Thoracic aorta (tissue), 2 donors: Measurements from ENCODE around the gene HLA-F. TPM values are rescaled to one million over a fixed set of nuclear protein-coding genes. Genes with fewer than 3 reads are reported as not detected.

Experiments
- ATAC-seq: fragments of 150-250 bp; one replicate; pipeline ENCODE4 v1.8.0; 2017; ENCODE audit warnings: low read depth; ENCODE audit not compliant: insufficient number of reproducible peaks, low FRiP score
- DNase-seq: peaks from one replicate; pipeline ENCODE4 v3.0.0-alpha.2; 2020; ENCODE audit warnings: low spot score
- H3K27ac ChIP-seq, 2 donors: fragments of 200-600 bp; sonication (generic); 1 replicate in 1 of 2; 2 replicates in 1 of 2; pipeline ENCODE4 v1.5.1; 2016; ENCODE audit warnings: mild to moderate bottlenecking in 2 of 2, moderate library complexity in 2 of 2
- H3K27me3 ChIP-seq: fragments of 200-600 bp; sonication (generic); replicated peaks from 2 replicates; pipeline ENCODE4 v1.6.0; 2016; ENCODE audit warnings: mild to moderate bottlenecking; ENCODE audit not compliant: insufficient read depth
- H3K36me3 ChIP-seq: fragments of 200-600 bp; sonication (generic); one replicate; pipeline ENCODE4 v1.5.1; 2016
- H3K4me1 ChIP-seq, 2 donors: fragments of 200-600 bp; sonication (generic); 1 replicate in 1 of 2; 2 replicates in 1 of 2; pipeline versions ENCODE4 v1.5.1 to v1.6.0; 2016; ENCODE audit warnings: low read depth in 2 of 2, mild to moderate bottlenecking in 1 of 2; ENCODE audit not compliant: control insufficient read depth in 1 of 2
- H3K4me3 ChIP-seq: fragments of 200-600 bp; sonication (generic); 2 replicates; pipeline ENCODE4 v1.5.1; 2016; ENCODE audit warnings: mild to moderate bottlenecking
- H3K9me3 ChIP-seq: fragments of 200-600 bp; sonication (generic); 2 replicates; pipeline ENCODE4 v1.5.1; 2016
- total RNA-seq, 2 donors: library from RNA; depleted of rRNA; stranded (reverse); fragments of >200 nt; gene quantifications; one replicate each; pipeline versions ENCODE4 v1.1.0 to v1.2.3, GENCODE V29; 2016
- TF ChIP-seq, protein P1 (sequence below): fragments of 200-600 bp; sonication (generic); IDR thresholded peaks from one replicate; pipeline ENCODE4 v1.5.1; 2019; ENCODE audit warnings: antibody characterized with exemption

The HLA-F gene
- total RNA-seq, 2 donors from 2014 or later: 94.2 to 117 TPM

DNA sequence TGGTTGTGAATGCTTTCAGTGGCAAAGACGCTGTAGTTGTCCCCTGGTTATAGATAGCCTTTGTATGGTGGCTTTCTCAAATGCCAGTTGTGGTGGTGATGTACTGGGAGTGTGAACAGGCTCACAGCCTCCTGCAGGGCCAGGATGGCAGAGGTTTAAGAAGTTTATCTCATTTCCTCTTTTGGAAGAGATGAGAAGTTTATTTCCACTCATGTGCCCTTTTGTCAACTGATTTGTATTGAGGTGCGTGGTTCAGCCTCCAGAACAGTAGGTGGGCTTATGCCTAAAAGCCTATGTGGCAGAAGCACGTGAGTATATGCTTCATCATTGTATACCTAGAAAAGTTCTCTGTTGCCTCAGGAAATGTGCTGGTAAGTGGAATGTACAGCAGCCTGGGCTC, 28.6 kb upstream of the HLA-F start:
- ATAC-seq: no peak
- Histone ChIP-seq H3K4me1 (no peaks in the 10 kb centered on the region), H3K4me3 (no peak overlapping the region), H3K36me3 (no peaks in the 10 kb centered on the region), H3K9me3 (no peaks in the 10 kb centered on the region), H3K27ac (no peak overlapping the region), H3K27me3 (no peaks in the 10 kb centered on the region)
- TF ChIP-seq, protein P1, sequence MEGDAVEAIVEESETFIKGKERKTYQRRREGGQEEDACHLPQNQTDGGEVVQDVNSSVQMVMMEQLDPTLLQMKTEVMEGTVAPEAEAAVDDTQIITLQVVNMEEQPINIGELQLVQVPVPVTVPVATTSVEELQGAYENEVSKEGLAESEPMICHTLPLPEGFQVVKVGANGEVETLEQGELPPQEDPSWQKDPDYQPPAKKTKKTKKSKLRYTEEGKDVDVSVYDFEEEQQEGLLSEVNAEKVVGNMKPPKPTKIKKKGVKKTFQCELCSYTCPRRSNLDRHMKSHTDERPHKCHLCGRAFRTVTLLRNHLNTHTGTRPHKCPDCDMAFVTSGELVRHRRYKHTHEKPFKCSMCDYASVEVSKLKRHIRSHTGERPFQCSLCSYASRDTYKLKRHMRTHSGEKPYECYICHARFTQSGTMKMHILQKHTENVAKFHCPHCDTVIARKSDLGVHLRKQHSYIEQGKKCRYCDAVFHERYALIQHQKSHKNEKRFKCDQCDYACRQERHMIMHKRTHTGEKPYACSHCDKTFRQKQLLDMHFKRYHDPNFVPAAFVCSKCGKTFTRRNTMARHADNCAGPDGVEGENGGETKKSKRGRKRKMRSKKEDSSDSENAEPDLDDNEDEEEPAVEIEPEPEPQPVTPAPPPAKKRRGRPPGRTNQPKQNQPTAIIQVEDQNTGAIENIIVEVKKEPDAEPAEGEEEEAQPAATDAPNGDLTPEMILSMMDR: no peak
- no peak for DNase-seq

DNA sequence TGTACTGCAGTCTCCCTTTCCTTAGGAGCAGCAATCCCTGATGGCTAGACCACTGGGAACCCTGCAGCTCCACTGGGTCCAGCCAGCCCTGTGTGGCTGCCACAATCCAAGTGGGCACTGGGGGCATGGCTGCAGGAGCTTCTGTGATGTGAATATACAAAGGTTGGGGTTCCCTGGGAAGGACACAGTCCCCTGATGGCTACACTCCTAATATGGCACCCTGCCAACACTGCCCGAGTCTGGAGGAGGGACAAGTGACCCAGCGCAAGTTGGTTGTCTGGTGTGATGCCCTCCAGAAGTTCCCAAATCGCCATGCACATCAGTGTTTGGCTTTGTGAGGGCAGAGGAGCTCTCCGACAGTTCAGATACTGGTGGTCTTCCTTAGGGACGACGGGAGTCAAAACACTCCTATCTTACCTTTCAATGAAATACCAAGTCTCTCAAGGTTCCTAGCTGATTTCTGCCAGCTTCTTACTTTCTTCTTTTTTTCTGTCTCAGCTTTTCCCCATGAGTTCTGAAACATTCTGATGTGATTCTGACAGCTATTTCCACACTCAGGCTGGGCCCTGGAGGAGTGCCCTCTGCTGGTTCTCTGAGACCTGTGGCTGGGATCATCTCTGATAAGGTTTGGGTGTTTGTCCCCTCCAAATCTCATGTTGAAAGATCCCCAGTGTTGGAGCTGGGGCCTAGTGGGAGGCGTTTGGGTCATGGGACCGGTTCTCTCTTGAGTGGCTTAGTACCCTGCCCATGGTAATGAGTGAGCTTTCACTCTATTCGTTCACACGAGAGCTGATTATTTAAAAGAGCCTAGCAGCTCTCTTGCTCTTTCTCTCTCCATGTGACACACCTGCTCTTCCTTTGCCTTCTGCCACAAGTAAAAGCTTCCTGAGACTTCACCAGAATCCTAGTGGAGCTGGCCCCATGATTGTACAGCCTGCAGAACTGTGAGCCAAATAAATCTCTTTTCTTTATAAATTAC, 26.8 kb upstream of the HLA-F start:
- no peaks in the 10 kb centered on the region for H3K36me3 ChIP-seq
- H3K27me3 ChIP-seq: no peaks in the 10 kb centered on the region
- ATAC-seq: no peak
- no peak overlapping the region for H3K4me3 ChIP-seq
- TF ChIP-seq, protein P1: peak; percentile 33
- H3K9me3 ChIP-seq: no peaks in the 10 kb centered on the region
- no peak for DNase-seq
- H3K4me1 ChIP-seq: no peaks in the 10 kb centered on the region
- H3K27ac ChIP-seq: no peak overlapping the region

DNA sequence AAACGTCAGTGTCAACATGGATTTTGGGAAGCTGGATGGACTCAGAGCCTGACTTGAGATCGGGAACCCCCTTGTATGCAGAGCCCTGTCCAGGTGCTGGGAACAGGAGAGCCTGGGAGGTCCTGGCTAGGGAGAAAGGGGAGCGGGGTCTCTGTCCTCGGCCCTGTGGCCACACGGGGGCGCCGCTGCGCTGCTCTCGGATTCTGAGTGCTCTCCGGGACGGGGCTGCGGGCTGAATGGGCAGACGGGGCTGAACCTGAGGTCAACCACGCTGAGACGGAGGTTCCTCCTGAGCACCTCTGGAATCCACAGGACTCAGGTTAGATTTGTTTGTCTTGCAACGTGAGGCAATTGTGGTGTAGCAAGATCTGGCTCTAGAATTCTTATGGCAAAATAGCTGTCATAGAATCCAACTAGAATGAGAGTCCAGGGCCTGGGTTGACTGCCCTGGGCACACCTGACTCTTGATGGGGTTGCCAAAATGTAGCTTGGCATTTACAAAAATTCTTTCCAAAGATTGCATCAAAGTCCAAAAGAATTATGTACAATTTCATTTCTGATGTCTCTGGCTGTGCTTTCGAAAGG, 20.6 kb upstream of the HLA-F start:
- no peak for ATAC-seq
- Histone ChIP-seq H3K27me3 (no peaks in the 10 kb centered on the region), H3K27ac (no peak overlapping the region), H3K4me3 (no peak overlapping the region), H3K36me3 (no peaks in the 10 kb centered on the region), H3K4me1 (no peaks in the 10 kb centered on the region), H3K9me3 (no peaks in the 10 kb centered on the region)
- TF ChIP-seq, protein P1: peak; percentile 64
- no peak for DNase-seq

DNA sequence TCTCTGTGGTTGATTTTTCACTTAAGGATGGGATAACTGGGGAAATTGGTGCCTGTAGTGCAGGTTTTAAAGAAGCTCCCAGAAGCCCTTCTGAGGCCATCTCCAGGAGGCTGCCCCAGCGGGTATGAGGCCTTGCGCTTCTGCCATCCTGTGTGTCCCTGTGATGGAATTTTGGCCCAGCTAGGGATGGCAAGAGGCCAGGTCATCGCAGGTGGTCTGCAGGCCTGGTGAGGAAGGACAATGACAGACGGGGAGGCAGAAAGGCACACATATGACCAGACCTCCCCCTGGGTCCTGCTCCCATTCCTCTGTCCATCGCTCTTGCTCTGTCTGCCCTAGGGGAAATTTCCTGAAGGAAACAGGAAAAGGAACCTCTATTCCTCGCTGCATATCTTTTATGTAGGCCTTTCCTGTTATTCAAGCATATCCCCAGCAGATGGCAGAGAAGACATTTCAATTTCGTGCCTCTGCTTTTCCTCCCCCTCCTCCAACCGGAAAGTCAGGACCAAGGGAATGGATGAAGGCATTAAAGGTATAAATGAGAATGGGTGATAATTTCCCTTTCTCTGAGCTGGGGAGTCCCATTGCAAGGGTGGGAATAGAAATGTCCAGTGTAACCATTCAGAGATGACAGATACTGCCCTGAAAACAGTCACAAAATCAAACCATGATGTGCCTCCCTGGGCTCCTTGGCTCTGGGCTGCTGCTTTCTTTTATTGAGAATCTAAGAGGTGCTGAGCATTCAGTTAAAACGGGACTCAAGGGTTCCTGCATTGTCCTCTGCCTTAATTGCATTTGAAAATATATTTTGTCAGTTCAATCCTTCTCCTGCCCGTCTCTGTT, 17.6 kb upstream of the HLA-F start:
- no peak overlapping the region for H3K4me3 ChIP-seq
- TF ChIP-seq, protein P1: peak; percentile 40
- no peaks in the 10 kb centered on the region for H3K9me3 ChIP-seq
- DNase-seq (no peak), ATAC-seq (no peak)
- no peaks in the 10 kb centered on the region for H3K4me1 ChIP-seq
- H3K27me3 ChIP-seq: no peaks in the 10 kb centered on the region
- H3K36me3 ChIP-seq: no peaks in the 10 kb centered on the region
- H3K27ac ChIP-seq: no peak overlapping the region
